HG02852 (cell line): Measurements from ENCODE around the gene LRGUK.

Experiments
- ATAC-seq: cut with Tn5 transposase; IDR thresholded peaks from one replicate; pipeline ENCODE4 v1.9.1; 2021; ENCODE audit warnings: mild to moderate bottlenecking, moderate library complexity; ENCODE audit not compliant: unreplicated experiment

The LRGUK gene

DNA sequence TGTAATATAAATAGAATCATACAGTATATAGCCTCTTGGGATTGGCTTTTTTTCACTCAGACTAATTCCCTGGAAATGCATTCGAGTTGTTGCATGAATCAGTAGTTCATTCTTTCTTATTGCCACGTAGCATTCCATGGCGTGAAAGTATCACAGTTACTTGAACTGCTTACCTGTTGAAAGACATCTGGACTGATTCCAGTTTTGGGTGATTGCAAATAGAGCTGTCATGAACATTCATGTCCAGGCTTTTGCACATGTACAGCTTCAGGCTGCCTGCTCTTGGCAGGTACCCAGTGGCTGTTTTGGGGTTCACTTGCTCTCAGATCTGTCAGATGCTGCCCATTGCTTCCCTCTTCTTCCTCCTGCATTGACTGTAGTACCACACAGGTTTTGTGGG is 54.9 kb downstream of the LRGUK start:
- ATAC-seq = no peak

- ATAC-seq = no peak
These were observed 57.6 kb downstream of the LRGUK start for GRCh38 chr7:134184767-134185166.

- no peak for ATAC-seq
These were observed 58.9 kb downstream of the LRGUK start for GRCh38 chr7:134186027-134186426.

GRCh38 chr7:134186801-134187200 is 59.7 kb downstream of the LRGUK start:
- no peak for ATAC-seq

DNA sequence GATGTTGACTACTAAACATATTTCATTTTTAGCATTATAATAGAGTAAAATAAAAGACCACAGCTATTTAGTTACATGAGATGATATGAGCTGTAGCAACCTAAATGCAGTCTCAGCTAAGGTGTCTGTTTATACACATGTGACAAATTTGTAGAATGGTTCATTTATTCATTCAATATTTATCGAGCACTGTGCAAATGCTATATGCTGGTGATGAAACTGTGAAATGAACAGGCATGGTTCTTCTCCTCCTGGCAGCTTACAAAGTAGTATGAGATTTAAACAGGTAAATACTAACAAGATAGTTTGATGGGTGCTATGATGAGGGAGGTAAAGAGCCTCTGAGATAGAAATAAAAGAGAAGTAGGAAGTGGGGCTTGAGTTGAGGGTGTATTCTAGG is 60.8 kb downstream of the LRGUK start:
- no peak for ATAC-seq

DNA sequence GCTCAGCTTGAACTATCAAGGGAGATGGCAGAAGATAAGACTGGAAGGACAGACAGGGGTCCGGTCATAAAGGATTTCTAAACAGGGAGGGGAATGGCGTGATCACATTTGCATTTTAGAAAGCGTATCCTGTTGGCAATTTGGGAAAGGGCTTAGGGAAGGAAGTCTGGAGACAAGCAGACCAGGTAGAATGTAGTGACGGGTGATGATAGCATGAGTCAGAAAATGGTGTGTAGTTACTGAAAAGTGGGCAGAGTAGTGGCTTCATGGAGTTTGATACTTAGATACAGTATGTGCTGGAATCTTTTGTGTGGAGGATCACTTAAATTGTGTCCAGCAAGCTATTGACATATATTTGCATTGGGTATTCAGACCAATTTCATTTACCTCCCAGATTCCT is 61.2 kb downstream of the LRGUK start:
- no peak for ATAC-seq

DNA sequence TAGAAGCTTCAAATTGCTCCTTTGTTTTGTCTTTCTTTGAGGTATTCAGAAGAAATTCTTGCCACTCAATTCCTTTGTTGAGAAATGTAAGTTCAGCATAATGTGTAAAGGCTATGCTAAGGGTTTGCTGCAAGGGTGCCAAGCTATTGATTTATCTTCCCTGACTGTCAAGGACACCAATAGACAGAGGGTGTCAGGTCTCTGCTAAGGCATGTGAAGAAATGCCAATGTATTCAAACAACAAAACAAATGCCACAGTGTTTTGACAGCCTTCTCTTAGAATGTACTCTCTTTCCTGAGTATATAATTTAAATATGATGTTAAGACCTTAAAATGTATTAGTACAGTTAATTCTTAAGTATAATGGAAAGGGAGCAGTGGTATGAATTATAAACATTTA is 62.4 kb downstream of the LRGUK start:
- ATAC-seq = no peak

GRCh38 chr7:134191876-134192275 is 64.7 kb downstream of the LRGUK start:
- no peak for ATAC-seq

GRCh38 chr7:134193240-134193639 is 66.1 kb downstream of the LRGUK start:
- no peak for ATAC-seq

- no peak for ATAC-seq
These were observed 68.1 kb downstream of the LRGUK start for GRCh38 chr7:134195252-134195651.

- no peak for ATAC-seq
These were observed 69.3 kb downstream of the LRGUK start for GRCh38 chr7:134196439-134196838.

GRCh38 chr7:134197345-134197744 is 70.2 kb downstream of the LRGUK start:
- no peak for ATAC-seq

DNA sequence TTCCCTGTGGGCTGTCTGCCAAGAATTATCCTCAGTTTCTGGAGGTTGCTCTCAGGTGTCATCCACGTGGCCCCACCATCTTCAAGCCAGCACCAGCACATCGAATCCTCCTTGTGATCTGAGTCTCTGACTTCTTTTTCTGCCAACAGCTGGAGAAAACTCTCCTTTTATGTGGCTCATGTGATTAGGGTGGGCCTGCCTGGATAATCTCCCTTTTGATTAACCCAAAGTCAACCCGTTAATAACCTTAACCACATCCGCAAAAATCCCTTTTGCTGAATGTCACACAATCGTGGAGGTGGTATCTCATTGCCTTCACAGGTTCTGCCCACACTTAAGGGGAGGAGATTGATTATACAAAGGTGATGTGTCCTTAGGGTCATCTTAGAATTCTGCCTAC is 73.8 kb downstream of the LRGUK start:
- no peak for ATAC-seq

DNA sequence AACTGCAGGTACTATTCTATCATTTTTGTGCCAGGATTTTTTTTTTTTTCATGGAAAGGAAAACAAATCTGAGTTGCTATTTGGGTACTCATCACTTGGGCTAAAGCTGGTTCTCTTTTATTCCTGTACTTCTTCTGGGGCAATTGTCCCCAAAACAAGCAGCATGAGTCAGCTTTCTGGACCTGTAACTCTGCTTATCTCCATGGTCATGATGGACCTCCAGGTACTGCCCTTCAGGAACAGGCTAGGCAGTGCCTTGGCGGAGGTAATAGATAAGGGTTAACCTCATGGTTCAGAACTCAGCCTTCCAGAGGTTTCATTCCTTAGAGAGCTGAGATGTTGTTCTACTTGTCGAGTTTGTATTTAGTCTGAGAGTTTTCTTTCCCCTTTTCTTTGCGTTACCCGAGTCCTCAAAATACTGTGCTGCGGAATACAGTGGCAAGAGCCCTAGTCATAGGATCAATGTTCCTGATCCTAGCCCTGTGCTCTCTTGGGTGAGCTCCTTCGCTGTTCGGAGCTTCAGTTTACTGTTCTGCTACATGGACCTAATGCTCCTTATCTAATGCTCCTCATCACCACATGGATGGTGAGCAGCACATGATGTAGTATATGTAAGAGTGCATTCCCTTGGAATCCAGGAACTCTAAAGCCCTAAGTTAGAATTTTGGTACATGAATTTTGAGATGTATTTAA is 74.6 kb downstream of the LRGUK start:
- no peak for ATAC-seq

- no peak for ATAC-seq
These were observed 76.2 kb downstream of the LRGUK start for GRCh38 chr7:134203186-134203889.

DNA sequence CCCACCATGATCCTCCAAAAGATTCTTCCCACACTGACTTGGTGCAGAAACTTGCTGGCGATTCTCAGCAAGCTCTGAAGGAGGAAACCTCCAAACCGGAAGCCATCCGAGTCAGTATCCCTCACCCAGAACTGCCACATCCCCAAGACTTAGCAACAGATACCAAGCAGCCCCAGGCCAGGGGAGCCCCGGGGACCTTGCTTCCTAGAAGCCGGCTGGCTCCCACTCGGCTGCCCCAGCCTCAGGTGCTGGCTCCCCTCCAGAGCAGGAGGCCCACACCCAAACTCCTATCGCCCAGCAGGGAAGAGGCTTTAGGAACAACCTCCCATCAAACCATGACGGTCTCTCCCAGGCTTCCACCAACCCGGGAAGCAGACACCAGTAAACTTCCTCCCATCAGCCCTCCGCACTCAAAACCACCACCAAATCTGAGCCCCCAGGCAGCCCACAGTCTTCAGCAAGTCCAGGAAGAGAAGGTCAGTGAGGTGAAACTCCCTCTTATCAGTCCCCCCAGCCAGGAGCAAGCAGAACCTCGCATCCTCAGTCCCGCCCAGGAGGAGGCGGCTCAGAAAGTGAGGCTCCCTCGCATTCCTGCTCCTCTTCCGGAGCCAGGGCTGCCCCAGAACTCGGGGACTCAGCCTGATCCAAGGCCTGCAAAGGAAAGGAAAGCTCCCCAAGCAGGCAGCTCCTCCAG is 82.3 kb downstream of the LRGUK start:
- ATAC-seq = no peak

DNA sequence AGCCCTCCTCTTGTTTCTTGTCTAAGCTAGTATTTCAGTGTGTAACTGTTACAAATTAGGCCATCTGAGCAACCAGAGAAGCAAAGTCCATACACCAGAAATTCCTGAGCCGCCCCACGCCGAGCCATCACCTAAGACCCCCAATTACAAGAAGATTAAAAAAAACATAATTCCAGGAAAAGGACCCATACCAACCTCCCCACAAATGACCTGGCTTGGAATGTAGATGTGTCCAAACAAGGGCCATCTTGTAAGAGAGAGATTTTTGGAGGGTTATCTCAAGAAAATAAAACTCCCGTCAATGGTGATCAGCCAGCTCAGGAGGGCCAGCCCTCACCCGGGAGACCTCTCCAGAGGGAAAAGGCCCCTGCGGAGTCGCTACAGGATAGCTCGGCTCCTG is 83.1 kb downstream of the LRGUK start:
- ATAC-seq = no peak

DNA sequence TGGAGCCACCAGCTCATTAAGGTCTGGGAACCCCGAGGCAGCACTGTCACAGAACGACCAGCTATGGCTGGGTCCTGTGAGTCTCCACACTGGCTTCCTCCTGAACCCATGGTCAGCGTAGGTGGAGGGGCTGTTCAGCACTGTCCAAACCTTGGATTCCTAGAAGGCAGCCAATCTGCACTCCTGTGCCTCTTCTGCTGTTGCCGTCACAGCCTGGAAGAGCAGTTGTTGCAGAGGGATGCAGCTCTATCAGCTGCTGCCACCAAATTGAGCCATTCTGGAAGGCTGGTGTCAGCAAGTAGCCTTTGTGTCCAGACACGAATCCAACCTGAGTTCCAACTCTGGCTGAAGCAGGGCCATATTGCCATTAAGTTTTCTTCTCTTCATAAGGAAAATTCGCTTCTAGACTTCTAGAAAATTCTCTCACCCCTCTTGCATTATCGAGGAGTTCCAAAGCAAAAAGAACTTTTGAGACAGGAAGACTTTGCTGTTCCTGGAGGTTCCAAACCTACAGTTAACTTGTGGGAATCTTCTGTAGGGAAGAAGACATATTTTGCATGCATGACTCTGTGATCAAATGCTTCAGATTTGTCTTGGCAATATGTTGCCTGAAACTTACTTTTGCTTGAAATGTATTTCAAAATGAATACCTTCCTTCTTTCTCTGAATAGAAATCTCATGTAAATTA is 84.0 kb downstream of the LRGUK start:
- no peak for ATAC-seq

DNA sequence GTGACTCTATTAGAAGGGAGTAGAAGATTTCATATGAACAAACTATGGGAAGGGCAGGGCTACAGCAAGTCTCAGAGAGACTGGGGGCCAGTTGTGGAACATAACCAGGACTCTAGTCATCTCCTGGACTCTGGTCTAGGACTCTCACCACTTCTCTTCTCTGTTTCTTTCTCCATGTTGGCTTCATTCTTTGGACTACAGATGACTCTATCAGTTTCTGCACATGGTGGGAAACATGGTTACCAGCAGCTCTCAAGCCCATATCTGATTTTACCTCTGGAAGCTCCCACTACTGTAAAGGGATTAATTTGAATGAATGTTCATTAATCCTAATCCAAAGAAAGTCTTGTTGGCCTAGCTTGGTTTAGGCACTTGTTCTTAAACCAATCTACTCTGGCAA is 84.7 kb downstream of the LRGUK start:
- ATAC-seq = no peak

- ATAC-seq = no peak
These were observed 85.7 kb downstream of the LRGUK start for GRCh38 chr7:134212576-134213546.
